ENCODE results near the gene TSPAN18.

TSPAN18 gene

DNA sequence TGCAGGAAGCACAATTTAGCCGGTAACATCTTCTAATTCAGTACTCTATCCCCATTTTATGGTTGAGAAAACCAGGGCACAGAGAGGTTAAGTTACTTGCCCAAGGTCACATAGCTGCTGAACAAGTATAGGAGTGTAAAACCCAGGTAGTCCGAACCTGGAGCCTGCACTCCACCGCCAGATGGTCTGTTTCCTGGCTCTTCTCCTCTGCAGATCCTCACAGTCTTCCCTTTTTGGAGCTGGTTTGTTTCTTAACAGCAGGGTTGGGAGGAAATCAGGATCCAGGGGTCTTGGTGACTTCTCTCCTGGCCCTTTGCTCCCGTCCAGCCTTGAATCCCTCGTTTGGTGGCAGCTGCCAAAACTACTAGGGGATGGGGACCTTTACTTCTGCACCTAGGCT lies 12.0 kb downstream of the TSPAN18 start:
- no peak for DNase-seq

- no peak for DNase-seq
Observed at GRCh38 chr11:44740967-44741366, 14.2 kb downstream of the TSPAN18 start.

GRCh38 chr11:44741976-44742375 lies 15.2 kb downstream of the TSPAN18 start:
- no peak for DNase-seq

DNA sequence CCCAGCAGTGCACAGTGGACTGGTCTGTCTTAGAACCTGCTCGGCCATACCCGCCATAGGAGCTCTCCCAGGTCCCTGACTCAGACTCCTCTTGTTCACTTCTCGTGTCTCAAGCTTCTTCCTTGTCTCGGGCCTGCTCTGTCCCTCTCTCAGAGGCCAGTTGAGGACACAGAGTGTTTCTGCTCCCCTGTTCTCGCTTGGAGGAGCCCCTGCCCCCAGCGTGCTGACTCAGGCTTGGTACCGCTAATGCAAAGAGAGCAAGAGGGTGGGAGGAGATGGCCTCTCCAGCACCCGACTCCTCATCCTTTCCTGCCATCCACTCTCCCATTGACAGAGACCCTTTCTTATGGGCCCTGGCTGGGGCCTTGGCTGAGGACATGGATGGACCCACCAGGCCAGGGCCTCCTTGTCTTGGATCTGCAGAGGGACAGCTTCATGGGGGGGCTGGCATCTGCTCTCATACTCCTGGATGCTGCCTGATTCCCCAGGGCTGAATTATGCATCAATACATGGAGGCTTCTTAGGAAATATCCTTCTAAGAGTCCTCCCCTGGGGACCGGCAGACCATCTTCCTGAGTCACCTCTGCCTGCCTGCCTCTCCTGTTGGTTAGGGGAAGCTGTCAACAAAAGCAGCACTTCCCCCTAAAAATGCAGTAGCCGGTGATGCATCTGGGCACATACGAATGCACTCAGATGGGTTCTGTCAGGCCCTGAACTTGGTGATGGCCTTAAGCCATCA lies 15.9 kb downstream of the TSPAN18 start:
- no peak for DNase-seq

- no peak for DNase-seq
Observed at GRCh38 chr11:44743326-44743725, 16.6 kb downstream of the TSPAN18 start.

- no peak for DNase-seq
Observed at GRCh38 chr11:44743959-44744557, 17.3 kb downstream of the TSPAN18 start.

- no peak for DNase-seq
Observed at GRCh38 chr11:44746894-44747293, 20.1 kb downstream of the TSPAN18 start.

DNA sequence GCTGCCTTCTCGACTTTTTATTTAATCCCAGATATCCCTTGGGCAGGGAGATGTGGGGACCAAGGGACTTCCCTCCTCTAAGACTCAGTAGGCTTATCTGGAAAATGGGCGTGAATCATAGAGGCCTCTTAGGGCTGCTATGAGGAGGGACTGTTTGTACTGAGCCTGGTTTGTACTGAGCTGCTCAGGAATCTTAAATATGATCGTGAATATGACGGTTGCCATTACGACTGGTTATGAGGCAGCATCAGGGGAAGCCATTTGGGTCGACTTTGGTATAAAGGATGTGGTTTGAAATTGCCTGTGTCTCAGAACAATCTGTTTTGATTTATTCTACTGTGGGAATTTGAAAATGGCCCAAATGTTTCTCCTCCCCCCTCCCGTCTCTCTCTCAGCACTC lies 20.6 kb downstream of the TSPAN18 start:
- DNase-seq, result no peak

DNA sequence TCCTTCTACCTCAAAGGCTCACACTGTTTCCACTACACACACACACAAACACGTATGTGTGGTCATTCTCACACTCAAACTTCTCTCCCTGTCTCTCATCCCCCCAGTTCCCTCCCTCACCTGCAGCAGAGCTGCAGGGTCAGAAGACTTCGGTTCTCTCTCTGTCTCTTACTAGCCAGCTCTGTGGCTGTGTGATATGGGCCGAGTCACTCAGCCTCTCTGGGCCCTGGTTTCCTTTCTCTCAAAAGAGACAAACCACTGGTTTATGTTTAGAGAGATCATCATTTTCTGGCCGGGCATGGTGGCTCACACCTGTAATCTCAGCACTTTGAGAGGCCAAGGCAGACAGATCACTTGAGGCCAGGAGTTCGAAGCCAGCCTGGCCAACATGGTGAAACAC lies 21.1 kb downstream of the TSPAN18 start:
- DNase-seq, result no peak

- no peak for DNase-seq
Observed at GRCh38 chr11:44748606-44749005, 21.8 kb downstream of the TSPAN18 start.

DNA sequence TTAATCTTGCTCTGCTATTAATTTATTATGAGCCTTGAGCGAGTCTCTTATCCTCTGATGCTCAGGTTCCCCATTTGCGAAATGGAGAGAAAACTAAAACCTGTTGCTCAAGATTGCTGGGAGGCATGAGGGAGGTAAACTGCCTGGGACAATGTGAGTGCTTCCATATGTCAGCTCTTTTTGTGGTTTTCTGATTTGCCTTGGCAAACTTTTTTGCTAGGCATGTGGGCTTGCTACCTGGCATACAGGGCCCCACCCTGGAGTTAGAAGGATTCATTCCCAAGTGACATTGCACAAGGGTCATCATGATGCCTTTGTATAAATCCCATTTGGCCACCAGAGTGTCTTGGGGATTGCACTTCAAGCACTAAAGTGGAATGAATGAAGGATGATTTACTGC lies 22.4 kb downstream of the TSPAN18 start:
- DNase-seq, result no peak

- DNase-seq, result no peak
Observed at GRCh38 chr11:44750551-44751465, 24.0 kb downstream of the TSPAN18 start.

- no peak for DNase-seq
Observed at GRCh38 chr11:44752300-44752699, 25.5 kb downstream of the TSPAN18 start.

DNA sequence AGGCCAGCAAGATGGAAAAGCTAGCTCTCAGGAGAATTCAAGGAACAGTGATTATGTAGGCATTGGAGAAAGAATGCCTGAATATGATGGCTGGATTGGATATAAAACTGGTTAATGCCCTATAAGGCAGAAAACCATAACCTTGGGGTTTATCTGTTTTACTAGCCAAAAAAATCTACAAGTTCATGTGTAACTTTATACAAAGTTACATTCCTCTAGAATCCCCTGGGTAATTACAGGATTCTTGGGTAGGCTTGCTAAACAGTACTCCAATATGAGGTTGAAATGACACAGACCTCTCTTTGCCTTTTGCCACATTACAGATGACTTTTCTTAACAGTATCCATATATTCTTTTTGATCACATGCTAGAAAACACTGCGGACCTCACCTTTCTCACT lies 26.0 kb downstream of the TSPAN18 start:
- no peak for DNase-seq

GRCh38 chr11:44753961-44754645 lies 27.3 kb downstream of the TSPAN18 start:
- DNase-seq, result no peak

GRCh38 chr11:44754876-44755555 lies 28.3 kb downstream of the TSPAN18 start:
- DNase-seq, result no peak

DNA sequence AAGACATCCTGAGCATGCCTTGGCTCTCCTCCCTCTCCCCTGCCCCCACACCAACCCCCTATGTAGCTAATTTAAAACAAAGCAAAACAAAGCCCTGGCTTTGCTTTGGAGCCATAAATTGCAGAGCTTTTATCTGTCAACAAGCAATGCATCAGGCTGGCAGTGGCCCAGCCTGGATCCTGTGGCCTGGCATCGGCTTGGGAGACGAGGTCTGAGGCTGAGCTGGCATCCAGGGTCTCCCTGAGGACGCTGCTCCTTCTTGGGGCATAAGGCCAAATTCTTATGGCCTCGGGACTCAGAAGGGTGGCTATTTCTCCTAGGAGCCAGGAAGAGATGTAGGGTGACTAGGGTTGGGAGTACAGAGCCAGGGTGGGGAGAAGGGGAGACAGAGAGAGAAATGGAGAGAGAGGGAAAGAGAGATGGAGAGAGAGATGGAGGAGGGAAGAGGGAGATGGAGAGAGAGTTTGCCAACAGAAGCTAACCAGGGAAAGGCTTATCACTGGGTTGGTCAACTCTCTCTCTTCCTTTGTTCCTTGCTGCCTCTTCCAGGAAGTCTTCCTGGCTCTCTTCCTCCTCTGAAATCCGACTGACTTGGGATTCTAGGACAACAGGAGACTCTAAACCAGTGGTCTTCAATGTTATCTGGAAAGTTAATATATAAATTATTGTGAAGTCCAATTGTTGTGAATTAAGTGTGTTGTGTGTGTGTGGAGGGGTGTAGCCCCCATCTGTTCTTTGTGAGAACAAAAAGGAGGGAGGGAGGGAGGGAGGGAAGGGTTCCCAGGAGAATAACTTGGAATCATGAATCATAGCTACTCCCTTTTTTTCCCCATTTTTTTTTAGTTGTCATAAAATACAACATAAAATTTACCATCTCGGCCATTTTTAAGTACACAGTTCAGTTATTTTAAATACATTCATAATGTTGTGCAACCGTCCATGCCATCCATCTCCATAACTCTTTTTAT lies 29.1 kb downstream of the TSPAN18 start:
- no peak for DNase-seq

- no peak for DNase-seq
Observed at GRCh38 chr11:44758983-44759382, 32.2 kb downstream of the TSPAN18 start.

GRCh38 chr11:44759743-44760476 lies 33.1 kb downstream of the TSPAN18 start:
- DNase-seq, result no peak

DNA sequence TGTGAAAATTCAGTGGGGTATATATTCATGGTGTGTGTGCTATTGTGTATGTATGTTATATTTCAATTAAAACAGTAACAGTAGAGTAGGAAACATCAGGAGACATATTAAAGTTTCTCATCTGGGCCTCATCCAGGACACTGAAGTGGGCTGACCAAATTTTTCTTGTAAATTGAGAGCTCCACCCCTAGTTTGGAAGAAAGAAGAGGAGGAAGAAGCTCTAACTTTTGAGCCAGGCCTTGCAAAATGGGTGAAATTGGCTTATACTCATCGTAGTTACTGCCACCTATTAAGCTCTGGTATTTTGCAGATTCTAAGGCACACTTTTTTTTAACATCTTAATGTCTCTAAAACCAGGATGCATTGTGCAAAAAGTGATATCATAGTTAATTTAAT lies 33.7 kb downstream of the TSPAN18 start:
- no peak for DNase-seq

All from T-helper 2 cell (primary cell).